HG02981 (cell line): Measurements from ENCODE around the gene PEAR1.

Source experiments
- ATAC-seq: cut with Tn5 transposase; IDR thresholded peaks from one replicate; pipeline ENCODE4 v1.9.1; 2021; ENCODE audit warnings: mild to moderate bottlenecking, moderate library complexity; ENCODE audit not compliant: unreplicated experiment

The PEAR1 gene

GRCh38 chr1:156859523-156860112 is 33.9 kb upstream of the PEAR1 start:
- no peak for ATAC-seq

GRCh38 chr1:156860113-156860627 is 33.3 kb upstream of the PEAR1 start:
- ATAC-seq, result no peak

GRCh38 chr1:156860628-156861423 is 32.7 kb upstream of the PEAR1 start, which contains the start of gene NTRK1:
Gene NTRK1, plus strand, starts transcription at chr1:156860865. Its CDS starts 70 bp downstream, at chr1:156860935.
- ATAC-seq, result no peak

GRCh38 chr1:156862584-156862983 is 30.9 kb upstream of the PEAR1 start:
- no peak for ATAC-seq

GRCh38 chr1:156862997-156863599 is 30.4 kb upstream of the PEAR1 start:
- no peak for ATAC-seq

GRCh38 chr1:156863631-156864030 is 29.9 kb upstream of the PEAR1 start:
- ATAC-seq, result no peak

- ATAC-seq, result no peak
Observed at GRCh38 chr1:156864796-156865195, 28.7 kb upstream of the PEAR1 start.

GRCh38 chr1:156865258-156865657 is 28.3 kb upstream of the PEAR1 start:
- no peak for ATAC-seq

- no peak for ATAC-seq
Observed at GRCh38 chr1:156865865-156866248, 27.7 kb upstream of the PEAR1 start.

- no peak for ATAC-seq
Observed at GRCh38 chr1:156866249-156866909, 27.1 kb upstream of the PEAR1 start.

GRCh38 chr1:156868341-156868740 is 25.2 kb upstream of the PEAR1 start:
- no peak for ATAC-seq

- no peak for ATAC-seq
Observed at GRCh38 chr1:156869455-156869854, 24.1 kb upstream of the PEAR1 start.

- ATAC-seq, result no peak
Observed at GRCh38 chr1:156873659-156874058, 19.9 kb upstream of the PEAR1 start.

- no peak for ATAC-seq
Observed at GRCh38 chr1:156874142-156874541, 19.4 kb upstream of the PEAR1 start.

- no peak for ATAC-seq
Observed at GRCh38 chr1:156874572-156875340, 18.8 kb upstream of the PEAR1 start.

- no peak for ATAC-seq
Observed at GRCh38 chr1:156875341-156875615, 18.2 kb upstream of the PEAR1 start.

- no peak for ATAC-seq
Observed at GRCh38 chr1:156876281-156876680, 17.2 kb upstream of the PEAR1 start.

- no peak for ATAC-seq
Observed at GRCh38 chr1:156877433-156878170, 15.9 kb upstream of the PEAR1 start.

- ATAC-seq, result no peak
Observed at GRCh38 chr1:156879876-156880275, 13.6 kb upstream of the PEAR1 start.

GRCh38 chr1:156880473-156880872 is 13.0 kb upstream of the PEAR1 start:
- no peak for ATAC-seq
